ENCODE results near the gene USH2A.

USH2A gene

GRCh38 chr1:215635827-215636226 is 787.4 kb downstream of the USH2A start:
- DNase-seq: no peak

GRCh38 chr1:215631489-215631888 is 791.8 kb downstream of the USH2A start:
- DNase-seq: no peak

- no peak for DNase-seq
Measured at GRCh38 chr1:215631040-215631439, 792.2 kb downstream of the USH2A start.

- no peak for DNase-seq
Measured at GRCh38 chr1:215625949-215626348, 797.3 kb downstream of the USH2A start.

DNA sequence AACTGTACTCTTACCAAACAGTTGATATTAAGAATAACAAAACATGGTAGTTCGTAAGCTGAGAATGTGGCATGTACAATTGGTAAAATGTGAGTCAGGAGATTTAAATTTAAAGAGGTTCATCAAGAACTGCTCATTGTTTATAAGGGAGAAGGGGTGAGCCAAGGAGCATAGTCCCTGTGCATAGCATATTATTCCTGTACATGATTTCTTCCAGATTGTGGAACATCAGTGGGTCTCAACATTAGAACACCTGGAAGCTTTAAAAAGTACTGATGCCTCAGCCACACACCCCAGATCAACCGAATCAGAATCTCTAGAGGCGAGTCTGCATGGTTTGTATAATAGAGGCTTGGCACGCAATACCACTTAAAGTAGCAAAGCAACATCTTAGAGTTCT is 800.1 kb downstream of the USH2A start:
- no peak for DNase-seq

DNA sequence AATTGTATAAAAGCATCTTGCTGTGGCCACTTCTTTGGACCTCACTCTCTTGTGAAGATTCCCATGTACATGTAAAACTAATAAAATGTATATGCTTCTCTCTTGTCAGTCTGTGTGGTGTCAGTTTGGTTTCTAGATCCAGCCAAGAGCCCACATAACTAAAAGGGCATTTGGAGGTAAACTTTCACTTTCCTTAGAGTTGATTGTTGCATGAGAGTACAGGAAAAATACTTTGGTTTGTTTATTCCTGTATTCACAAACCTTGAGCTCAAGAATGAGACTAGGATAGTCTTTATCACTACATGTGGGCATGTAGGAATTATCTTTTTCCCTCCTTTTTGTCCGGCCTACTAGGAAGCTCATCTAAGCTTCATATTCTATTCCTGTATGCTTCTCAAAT is 805.3 kb downstream of the USH2A start:
- DNase-seq: no peak

GRCh38 chr1:215612391-215612790 is 810.9 kb downstream of the USH2A start:
- DNase-seq: no peak

GRCh38 chr1:215608646-215609045 is 814.6 kb downstream of the USH2A start:
- no peak for DNase-seq

- no peak for DNase-seq
Measured at GRCh38 chr1:215607412-215607811, 815.8 kb downstream of the USH2A start.

GRCh38 chr1:215606564-215607168 is 816.6 kb downstream of the USH2A start:
- no peak for DNase-seq

- no peak for DNase-seq
Measured at GRCh38 chr1:215606036-215606435, 817.2 kb downstream of the USH2A start.

- no peak for DNase-seq
Measured at GRCh38 chr1:215605011-215605621, 818.1 kb downstream of the USH2A start.

- DNase-seq: no peak
Measured at GRCh38 chr1:215603319-215603718, 819.9 kb downstream of the USH2A start.

GRCh38 chr1:215601276-215601675 is 822.0 kb downstream of the USH2A start:
- DNase-seq: no peak

- no peak for DNase-seq
Measured at GRCh38 chr1:215600867-215601266, 822.4 kb downstream of the USH2A start.

DNA sequence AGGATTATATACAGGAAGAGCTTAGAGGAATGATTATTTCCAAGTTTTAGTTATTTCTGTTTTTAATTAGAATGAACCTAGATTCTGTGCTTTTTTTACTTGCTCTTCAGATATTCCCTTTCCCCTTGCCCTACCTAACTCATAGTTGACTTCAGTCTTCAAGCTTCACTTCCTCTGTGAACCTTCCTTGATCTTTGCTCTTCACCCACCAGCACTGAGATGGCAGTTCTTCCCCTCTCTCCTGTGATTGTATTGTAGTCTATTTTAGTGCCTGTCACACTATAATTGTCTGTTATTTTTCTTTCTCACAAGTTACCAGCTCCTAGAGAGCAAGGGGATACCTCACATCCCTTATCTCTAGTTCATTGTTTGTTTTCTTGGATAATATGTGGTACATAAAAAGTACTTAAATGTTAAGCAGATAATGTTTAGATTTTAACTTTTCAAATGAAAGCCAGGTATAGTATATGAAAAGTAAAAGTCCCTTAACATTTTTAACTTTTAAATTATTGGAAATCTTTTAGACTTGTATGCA is 822.9 kb downstream of the USH2A start:
- no peak for DNase-seq

DNA sequence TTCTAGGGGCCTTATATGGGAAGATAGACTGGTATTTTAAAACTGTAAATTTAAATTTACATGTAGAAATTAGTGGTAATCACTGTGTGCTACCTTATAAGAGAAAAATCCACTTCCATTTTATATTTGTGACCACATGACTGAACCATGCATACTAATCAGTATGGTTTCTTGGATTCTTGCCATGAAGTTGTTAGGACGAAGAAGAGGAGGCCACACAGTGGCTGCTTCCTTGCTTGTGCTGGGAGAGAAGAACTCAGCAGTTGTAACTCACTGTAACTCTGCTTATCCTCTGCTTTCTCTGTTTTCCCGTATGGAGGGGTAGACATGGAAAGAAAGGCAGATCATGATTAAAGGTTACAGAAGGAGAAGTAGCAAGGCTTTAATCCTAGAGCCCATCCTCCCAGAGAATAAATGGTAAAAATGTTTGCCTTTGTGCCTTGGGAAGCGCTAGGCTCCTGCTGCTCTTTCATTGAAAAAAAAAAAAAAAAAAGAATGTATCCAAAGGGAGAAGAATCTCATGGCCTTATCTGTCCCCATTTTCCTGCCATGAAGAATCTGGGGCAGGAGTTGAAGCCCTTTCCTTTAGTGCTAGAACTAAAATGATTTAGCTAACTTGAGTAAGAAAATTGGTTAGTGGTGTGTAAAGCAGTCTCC is 823.7 kb downstream of the USH2A start:
- DNase-seq: no peak

- DNase-seq: no peak
Measured at GRCh38 chr1:215597961-215598360, 825.3 kb downstream of the USH2A start.

DNA sequence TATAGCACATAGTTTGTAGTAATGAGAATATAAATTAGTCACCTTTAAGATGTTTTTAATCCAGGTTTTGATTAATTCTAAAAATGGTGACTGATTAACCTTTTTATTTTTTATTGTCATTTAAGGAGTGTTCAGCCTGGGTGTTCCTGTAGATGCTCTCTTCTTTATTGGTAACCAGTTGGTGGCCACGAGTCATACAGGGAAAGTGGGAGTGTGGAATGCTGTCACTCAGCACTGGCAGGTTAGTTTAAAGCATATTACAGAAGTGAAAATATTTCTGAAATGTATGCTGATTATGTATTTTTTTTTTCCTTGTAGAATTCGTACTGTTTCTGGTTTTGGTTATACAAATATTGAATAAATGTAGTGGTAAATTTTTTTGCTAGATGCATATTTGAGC is 828.0 kb downstream of the USH2A start:
- DNase-seq: no peak

DNA sequence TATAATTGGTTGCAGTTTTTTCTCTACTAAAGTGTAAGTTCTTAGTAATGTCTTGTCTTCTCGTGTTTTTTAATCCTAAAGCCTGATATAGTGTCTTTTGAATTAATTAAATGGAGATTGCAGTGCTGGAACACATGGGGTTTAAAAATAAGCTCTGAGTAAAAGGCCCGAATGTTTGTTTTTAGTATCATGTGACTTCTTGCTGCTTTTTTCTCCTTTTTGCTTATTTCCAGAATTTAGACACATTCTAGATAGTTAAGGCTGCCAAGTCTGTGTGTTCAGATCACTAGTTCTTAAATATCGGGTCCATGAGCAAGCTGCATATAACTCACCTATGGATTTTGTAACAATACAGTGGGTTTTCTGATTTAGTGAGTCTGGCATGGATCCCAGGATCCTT is 828.6 kb downstream of the USH2A start:
- DNase-seq: no peak

GRCh38 chr1:215590779-215591491 is 832.3 kb downstream of the USH2A start:
- DNase-seq: no peak

DNA sequence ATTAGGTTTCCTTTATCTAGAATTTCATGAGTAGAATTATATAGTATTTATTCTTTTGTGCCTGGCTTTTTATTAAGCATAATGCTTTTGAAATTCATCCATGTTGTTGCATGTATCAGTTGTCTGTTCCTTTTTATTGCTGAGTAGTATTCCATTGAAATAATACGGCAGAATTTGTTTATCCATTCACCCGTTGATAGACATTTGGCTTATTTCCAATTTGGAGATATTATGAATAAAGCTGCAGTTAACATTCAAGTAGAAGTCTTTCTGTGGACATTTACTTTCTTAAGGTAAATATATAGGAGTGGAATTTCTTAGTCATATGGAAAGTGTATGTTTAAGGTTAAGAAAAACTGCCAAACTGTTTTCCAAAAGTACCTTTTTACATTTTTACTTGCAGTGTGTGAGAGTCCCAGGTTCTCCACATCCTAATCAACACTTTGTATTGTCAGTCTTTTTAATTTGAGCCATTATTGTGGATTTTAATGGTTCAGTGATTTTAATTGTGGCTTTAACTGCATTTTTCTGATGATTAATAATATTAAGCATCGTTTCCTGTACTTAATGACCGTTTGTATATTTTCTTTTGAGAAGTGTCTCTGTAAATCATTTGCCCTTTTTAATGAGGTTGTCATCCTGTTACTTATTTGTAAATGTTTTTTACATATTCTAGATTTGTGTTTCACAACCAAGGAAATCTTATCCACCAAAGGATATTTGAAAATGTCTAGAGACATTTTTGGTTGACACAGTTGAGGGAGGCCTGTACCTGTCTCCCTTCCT is 833.4 kb downstream of the USH2A start:
- DNase-seq: no peak

DNA sequence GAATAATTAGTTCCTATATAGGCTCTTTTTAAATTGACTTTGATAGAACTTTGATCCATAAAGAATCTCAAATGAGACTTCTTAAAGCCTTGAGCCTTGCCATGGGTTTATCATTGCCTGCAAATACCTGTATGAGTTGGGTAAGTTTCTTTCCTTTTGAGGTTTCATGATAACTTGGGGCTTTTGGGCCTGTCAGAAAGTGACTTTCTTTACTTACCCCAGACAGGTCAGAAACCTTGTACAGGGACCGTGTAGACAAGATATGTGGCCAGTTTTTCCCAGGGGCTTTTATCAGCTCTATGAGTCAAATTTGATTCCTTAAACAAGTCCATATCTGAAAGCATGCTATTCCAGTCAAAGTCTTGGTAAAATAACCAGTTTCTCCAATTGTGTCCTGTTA is 838.9 kb downstream of the USH2A start:
- no peak for DNase-seq

All from activated CD4-positive, alpha-beta T cell treated with anti-CD3 and anti-CD28 coated beads, Interleukin-2, Interleukin-6, amounts not matched to agents 100 ng/mL and 50 ng/mL, durations not matched to agents 16 hours and 8 hours (primary cell).